GM03348 (cell line): ENCODE measurements around the gene TANC1.
"Not testable (repeated sequence)": the region's sequence is repeated elsewhere in the genome, so short reads cannot be mapped to it uniquely, and the experiment has no call there.

ENCODE experiments used
- DNase-seq: peaks from one replicate; pipeline ENCODE4 v3.0.0; 2012; ENCODE audit warnings: low spot score

The TANC1 gene

DNA sequence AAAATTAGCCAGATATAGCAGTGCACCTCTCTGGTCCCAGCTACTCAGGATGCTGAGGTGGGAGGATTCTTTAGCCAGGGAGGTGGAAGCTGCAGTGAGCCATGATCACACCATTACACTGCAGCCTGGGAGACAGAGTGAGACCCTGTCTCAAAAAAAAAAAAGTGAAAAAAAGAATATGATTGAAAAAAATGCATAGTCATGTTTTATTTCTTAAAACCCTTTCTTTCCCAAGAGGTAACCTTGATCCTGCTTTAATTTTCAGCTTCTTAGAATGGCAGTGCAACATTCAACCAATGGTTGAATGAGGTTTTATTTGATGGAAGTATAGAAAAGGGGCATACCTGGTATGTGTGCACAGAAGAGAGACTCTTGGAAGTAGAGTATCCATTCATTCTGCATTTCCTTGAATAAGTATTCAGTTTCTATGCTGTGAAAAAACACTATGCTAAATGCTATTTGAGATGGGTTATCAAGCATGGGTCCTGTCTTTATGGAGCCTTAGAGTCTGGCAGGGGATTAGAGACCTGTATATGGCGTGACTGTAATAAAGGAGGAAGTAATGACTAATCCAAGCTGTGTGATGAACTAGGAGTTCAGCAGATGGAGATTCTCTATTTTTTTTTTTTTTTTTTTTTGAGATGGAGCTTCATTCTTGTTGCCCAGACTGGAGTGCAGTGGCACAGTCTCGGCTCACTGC lies 171.8 kb downstream of the TANC1 start:
- DNase-seq: peak; percentile 71

DNA sequence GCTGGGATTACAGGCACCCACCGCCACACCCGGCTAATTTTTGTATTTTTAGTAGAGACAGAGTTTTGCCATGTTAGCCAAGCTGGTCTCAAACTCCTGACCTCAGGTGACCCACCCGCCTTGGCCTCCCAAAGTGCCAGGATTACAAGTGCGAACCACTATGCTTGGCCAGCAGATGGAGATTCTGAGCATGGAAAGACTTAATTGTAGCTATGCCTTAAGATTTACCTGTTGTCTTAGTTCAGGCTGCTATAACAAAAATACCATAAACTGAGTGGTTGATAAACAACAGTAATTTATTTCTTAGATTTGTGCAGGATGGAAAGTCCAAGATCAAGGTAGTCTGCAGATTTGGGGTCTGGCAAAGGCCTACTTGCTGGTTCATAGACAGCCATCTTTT lies 172.4 kb downstream of the TANC1 start:
- DNase-seq: not testable (repeated sequence)

DNA sequence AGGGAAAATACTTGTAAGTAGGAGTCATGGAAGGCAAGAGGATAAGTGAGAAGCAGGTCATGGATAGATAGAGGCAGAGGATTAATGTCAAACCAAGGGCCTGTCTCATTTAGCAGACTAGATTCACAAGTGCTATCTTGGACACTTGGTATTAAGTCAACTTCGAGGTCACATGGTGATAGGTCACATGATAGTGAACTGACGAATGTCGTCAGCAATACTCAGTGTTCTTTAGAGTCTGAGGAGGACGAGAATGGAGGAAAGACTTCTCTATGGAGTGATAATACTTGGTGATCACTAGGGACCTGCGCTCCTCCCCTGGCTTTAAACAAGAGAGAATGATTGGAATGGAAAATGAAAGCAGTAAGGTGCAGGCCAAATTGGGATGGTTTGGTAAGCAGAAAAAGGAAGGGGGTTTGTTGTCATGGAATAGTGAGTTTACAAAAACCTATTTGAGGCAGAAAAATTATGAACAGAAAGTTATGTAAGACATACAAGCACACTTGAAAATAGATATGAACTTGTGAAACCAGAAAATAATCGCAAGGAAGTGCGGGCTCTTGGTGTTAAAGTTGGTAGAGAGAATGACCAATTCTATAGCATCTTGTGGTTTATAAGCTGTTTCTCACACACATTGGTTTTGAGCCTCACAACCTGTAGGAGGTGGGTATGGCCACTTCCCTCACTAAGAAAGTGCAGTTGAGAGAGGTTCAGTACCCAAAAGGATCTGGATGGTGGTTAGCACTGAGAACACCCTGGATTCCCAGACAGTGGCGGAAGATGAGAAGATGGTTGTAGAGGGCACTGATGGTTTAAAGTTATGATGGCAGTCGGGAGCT lies 176.6 kb downstream of the TANC1 start:
- no peak for DNase-seq

DNA sequence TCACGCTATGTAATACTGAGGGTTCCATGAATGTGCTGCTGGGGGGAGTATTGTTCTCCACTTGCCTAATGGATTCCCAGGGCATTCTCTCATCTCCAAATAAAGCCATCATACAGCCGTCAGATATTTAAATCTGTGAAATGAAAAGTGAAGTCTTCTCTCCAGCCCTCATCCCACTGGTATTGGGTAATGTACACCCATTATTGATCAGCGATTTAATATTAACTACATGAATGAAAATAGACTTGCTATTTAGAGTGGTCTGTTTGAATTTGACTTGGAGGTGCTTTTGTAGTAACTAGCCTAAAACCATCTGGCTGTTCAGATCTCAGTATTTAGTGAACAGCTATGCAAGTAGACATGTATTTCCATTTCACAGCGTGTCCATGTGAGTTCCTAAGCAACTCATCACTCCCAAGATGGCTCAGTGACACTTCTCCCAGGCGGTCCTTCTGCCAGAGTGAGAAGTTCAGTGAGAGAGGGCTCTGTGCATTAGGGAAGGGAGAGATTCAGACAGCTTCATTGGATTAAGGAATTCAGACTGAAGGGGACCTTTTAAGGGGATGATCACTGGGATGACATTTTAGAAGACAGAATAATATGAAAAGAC lies 177.4 kb downstream of the TANC1 start:
- DNase-seq: no peak

DNA sequence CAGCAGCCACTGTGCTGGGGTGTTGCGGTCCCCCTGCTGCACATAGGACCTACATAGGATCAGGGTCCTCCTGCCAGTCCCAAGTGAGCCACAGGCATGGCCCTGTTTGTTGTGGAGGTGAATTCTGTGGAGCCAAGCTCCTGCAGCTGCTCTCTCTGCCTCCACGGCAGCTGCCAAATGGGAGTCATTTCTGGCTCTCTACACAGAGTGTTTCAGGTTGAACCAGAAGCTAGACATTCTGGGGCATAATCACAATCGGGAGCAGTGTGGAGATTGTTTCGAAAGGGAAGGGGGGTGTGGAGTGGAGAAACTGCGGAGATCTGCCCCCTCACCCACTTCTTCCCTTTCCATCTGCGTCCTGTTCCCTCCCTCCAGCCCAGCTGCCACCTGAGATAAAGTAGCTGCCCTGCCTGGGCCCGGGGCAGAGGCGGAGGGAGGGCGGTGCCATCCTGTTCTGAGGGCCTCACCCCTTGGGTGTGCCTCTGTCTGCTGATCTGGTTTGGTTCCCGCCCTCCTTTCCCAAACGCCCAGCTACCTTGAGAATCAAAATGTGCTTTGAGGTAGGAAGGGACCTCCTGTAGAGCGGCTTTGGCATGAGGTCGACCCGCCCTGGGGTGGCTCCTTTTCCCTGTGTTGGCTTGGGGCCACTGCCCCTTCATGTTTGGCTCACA lies 178.7 kb downstream of the TANC1 start:
- DNase-seq: no peak

DNA sequence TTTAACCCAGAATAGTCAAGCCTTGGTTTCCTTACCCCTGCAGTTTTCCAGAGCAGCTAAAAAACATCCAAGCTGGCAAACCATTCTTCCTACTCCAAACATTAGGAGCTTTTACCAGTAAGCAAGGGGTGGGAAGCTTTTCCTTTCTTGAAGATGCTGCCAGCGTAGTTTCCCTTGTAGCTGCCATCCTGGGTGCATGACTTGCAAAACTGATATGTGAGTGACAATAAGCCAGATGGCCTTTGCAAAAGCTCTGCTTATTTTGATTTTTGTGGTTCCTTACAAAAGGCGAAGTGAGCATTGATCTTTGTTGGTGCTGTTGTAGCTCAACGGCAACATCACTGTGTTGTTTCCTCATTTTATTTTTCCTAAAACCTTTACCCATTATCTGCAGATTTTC lies 179.2 kb downstream of the TANC1 start:
- DNase-seq: no peak

DNA sequence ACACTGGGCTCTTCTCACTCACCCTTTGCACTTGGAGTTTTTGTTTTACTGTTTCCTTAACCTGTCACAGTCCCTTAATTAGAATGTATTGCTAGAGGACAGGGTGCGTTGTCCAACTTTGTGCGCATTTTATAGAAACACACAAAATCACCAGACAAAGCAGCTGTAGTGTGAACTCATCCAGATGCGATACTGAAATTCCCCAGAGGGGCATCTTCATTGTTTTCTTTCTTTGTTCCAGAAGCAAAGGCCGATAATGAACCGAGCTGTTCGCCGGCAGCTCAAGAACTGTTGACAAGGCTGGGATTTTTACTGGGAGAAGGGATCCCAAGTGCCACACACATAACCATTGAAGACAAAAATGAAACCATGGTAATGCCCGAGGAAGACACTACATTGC lies 180.5 kb downstream of the TANC1 start:
- no peak for DNase-seq

DNA sequence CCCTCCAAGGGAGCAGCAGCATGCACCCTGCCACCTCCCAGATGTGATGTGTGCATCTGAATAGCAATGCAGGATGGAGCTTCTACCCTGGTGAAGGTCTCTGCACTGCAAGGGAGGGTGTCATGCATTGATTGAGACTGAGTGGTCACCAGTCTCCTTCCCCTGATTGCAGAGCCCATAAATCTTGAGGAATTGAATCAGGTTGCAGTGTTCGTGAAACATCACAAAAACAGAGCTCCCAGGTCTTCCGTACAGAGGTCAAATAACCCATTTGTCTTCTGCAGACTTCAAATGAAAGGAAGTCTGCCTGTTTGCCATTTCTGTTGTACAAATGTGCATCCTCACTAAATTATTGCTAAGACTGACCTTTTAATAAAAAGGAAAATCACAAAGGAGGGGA lies 181.3 kb downstream of the TANC1 start:
- DNase-seq: no peak

DNA sequence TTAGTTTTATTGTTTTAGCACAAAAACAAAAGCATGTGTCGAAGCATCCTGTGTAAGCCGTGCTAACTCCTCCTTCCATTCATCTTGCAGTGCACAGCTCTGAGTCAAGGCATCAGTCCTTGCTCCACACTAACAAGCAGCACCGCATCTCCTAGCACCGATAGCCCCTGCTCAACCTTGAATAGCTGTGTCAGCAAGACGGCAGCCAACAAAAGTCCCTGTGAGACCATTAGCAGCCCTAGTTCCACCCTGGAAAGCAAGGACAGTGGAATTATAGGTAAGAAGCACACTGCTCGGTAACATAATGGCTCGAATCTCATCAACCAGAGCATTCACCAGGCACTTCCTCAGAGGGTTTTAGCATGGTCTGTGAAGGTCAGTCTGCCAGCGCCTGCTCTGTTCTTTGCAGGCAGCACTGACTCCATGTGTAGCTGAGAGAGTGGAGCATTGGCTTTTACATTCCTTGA lies 181.9 kb downstream of the TANC1 start:
- no peak for DNase-seq

DNA sequence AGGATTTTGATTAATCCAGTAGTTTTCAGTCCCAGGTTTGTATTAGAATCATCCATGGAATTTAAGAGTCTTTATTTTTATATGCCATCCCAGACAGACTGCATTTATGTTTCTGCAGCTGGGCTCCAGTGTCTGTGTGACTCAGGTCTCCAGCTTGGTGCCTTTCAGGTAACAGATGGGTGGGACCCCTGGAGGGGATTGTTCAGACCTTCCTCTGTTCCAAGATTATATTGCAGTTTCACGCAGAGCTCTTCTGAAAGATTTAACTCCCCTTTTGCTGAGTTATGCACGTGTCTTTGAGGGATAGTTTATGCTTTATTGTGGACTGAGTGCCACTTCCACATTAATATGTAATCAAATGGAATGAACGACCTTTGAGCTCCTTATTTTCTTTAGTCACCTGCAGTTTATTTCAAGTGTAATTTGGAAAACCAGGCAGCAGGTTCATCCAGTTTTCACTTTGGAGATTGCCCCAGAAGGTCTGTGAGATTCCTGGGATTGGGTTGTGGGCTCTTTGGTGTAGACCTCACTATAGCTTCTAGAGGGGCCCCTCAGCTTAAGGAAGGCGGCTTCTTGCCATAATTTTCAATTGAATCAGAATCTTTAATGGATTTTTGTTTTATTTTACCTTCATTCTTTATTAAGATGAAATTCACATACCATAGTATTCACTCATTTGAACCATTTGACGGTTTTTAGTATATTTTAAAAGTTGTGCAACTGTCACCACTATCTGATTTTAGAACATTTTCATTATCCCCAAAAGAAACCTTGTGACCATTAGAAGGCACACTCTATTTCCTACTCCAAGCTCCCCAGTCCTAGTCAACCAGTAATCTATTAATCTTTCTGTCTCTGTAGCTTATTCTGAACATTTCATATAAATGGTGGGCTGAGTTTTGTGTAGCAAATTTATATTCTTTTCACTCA lies 183.0 kb downstream of the TANC1 start:
- no peak for DNase-seq

DNA sequence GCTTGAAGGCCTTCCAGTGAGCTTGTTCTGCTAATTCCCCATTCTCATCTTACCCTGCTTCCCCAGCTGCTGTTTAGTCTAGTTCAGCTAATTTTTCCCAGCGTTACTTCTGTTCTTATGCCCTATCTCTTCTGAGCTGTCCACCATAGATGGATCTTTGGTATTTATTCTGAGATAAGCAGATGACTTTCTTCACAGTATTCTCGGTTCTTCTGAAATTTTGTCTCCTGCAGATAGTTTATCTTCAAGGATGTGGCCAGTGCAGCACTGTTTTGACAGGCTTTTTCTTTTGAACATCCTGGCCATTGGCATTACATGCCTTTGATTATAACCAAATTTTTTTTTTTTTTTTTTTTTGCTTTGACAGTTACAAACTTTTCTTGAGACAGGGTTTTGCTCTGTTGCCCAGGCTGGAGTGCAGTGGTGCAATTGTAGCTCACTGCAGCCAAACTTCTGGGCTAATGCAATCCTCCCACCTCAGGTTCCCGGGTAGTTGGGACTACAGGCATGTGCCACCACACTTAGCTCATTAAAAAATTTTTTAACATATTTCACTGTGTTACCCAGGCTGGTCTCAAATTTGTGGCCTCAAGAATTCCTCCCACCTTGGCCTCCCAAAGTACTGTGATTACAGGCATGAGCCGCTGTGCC lies 183.8 kb downstream of the TANC1 start:
- no peak for DNase-seq

DNA sequence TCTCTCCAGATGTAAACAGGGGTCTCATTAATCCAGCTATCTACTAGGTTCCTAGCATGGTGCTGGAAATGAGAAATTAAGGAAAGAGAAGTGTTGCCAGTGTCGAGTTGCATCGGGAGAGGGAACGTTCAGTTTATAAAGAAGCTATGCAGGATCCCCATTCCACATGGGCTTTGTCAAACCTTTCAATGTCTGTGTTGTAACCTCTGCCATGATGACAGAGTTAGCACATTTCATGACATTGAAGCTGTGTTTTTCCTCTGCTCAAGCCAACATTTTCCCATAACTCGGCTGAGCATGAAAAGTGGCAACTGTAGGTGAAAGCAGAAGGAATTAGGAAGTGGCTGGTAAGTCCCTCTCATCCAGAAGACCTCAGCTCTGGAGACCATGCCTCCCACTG lies 184.6 kb downstream of the TANC1 start:
- no peak for DNase-seq

DNA sequence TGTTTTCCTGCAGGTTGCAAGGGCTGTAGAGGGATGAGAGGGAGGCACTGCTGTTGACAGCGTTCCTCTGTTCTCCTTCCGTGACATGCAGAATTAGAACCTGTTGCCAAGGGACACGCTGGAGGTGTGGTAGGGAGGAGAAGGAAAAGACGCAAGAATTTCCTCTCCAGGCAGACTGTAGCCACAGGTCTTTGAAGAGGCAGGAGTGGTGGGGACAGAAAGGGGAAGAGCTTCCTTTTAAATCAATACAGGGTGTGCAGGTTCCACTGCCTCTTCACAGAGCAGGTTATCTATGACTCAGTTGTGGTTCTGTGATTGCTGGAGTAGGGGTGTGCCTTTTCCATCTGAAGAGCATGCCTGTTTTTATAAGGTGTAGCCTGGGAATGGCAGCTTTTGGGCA lies 185.0 kb downstream of the TANC1 start:
- no peak for DNase-seq

DNA sequence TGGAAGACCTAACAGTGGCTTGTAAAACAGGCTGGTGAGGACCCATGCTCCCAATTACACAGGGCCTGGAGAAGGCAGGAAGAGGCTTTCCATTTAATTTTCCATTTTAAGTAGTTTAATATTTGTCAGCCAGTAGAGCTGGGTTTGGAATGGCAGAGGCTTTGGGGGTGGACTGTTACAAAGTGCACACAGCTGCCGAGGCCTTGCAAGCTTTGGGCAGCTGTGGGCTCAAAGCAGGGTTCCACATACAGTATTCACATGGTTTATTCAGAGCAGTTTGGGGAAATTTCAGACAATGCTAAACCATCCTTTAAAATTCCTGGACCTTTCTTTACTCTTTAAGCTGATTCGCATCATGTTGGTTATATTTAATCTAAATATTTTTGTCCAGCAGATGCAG lies 185.5 kb downstream of the TANC1 start:
- DNase-seq: no peak

DNA sequence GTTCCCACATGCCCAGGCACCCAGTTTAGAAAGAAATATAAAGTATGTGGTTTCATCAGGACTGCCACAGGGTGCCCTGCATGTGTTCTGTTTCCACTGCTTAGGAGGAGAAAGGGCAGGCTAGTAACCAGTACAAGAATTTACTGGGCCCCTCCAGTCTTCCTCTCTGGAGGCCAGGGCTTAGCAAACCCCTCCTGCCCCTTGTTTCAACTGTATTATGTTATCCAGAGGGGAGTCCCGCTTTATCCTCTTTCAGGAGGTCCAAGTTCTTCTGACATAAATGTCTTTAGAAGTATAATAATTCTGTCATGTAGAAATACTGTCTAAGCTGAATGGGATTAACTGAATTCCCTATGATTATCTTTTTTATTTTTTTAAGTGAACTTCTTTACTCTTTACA lies 185.9 kb downstream of the TANC1 start:
- DNase-seq: no peak

DNA sequence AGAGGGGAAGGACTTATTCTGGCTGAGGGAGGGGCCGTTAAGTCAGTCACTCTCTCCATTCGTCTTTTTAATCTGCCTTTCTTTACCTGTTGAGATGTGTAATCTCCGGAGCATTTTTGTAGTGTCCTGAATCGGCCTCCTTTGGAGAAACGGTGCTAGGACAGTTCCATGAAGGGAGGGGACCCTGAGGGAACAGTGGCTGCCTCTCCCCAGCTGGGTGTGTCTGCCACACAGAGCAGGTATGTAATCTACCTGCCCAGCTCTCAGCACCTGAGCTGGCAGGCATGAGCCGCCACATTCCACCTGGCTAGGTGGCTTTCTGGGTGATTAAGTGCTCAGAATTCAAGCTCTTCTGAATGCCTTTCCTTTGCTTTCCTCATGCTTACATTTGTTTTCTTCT lies 186.9 kb downstream of the TANC1 start:
- no peak for DNase-seq

DNA sequence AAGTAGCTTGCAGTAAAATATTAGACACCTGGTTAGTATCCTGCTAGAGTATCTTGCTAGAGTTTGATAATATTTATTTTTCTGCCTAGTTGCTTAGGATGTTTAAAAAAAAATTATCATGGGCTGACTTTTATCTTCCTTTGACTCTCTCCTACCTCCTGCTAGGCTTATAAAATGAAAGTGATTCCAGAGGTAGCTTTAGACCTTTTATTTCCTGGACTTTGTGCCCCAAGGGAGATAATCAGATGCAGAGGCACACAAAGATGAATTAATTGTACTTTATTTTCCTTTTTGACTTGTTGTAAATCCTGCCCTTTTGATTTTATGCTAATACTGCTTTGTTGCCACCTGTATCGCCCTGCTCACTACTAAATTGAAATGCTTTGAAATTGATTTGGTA lies 187.4 kb downstream of the TANC1 start:
- DNase-seq: no peak

DNA sequence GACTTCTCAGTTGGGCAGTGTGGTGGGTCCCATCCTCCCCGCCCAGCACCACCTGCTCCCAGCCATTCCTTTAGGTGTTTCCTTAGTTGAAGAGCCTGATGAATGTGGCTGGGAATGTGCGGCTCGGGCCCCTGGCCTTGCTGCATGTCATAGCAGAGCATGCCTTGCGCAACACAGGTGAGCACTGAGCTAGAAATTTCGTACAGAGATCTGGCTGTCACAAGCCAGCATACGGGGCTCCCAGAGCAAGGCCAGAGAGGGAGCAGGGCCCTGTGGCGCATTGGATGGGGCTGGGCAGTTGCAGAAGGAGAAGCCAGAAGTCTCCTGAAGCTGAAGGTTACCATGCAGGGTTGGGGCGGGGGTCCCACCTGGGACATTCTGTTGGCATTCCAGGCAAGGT lies 188.4 kb downstream of the TANC1 start:
- no peak for DNase-seq

DNA sequence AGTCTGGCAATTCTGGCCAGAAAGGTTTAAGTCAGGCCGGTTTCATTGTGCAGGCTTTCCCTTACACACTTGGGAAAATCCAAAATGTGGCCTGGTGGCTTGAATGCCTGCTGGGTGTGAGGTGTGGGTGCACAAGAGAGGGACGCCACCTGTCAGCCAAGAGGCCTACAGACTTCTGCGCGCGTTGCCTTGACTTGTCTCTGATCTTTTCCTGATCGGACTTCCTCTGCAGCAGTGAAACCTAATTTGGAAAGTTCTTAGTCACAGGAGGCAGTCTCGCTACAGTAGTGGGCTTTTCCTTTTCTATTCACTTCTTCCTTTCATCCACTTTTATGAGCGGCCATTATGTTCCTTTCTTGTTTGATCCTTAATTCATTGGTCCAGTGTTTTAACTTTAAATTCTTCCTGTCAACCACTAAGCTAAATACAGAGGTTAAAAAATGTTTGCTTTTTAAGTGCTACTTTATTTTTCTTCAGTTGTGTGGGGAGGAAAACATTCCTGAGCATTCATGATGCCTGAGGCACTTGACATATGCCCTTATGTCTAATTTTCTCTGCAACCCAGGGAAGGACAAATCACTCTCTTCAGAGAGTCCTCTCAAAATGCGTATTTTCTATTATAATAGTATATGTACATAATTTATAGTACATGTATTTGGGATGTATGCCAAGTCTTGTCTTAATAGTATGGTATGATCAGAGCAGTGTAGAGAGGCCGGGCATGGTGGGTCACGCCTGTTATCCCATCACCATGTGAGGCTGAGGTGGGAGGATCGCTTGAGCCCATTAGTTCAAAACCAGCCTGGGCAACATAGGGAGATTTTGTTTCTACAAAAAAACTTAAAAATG lies 189.1 kb downstream of the TANC1 start:
- no peak for DNase-seq

DNA sequence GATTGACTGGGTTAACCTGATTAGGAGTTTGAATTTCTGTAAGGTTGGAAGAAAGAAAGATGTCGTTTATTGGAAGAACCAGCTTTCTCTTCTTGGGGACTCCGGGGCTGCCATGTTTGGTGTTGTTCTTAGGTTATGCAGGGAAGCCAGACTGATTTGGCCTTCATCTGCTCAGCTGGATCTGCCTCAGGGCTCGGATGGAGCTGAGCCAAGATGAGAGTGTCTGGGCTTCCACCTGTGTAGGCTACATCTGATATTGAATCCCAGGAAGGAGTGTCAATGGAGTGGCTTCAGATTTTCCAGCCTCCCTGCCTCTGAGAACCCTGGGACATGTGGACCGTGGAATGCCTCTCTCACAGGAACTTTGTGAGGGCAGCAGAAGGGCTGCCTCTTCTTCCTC lies 192.0 kb downstream of the TANC1 start:
- no peak for DNase-seq
